NCI-H2171 treated with DMSO at 0.1 percent for 48 hours (cell line): ENCODE data around the gene LMAN1.

Source experiments
- DNase-seq: peaks from one replicate; lab custom pipeline; 2025; lab: John Stamatoyannopoulos, UW

LMAN1 gene

DNA sequence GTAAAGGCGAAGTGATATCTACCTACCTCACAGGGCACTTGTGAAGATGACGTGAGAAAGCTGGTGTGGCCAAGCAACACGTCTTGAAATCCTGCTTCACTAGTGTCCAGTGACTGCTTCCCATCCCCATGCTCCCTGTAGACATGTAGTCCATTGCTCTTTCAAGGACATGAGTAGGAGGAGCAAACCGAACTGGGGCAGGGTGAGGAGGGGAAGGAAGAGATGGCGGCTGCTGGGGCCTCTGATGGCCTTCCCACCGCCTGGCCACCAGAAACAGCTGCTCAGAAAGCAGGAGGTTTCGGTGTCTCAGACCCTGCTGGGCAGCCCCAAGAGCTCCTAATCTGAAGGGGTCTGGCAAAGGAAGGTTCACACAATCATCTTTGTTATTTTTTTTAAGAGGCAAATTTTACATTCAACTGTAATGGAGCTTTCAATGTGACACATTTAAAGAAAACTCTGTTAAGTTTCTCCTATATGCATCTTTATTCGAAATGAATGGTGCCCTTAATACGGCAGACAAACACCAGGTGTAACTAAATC, 55.3 kb downstream of the LMAN1 start:
- no peak for DNase-seq

DNA sequence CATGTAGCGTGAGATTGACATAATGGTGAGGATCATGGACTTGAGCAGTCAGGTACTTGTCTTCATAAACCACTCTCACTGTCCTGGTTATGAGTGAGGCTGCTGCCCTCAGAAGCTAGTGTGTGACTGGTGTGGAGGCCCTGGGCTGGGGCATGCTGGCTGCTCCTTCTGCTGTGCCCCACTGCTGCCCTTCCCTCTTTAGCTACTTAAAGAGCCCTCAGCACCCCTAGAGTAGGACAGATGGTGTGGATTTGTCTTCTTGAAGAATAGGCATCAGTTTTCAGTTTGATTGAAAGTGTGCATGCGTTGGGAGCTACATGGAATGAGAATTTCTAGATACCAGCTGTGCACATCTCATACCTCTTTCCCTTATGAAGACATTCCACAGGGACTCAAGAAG, 56.1 kb downstream of the LMAN1 start:
- peak; percentile 72 for DNase-seq

DNA sequence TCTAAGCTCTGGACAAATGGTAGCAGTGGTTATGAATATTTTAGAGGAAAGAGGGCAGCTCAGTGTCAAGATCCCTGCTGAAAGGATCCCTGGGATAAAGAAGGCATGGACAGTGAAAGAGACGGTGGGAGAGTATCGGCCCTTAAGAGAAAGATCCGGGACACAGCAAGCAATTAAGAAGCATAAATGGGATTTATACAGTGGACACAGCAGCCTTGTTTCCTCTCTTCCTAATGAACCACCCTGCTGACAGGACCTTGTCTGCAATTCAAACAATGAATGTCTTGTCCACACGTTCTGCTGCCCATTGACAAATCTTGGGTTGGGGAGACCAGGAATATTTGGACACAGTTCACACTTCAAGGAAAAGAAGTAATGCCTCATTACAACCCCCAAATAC, 57.1 kb downstream of the LMAN1 start:
- DNase-seq, result no peak

DNA sequence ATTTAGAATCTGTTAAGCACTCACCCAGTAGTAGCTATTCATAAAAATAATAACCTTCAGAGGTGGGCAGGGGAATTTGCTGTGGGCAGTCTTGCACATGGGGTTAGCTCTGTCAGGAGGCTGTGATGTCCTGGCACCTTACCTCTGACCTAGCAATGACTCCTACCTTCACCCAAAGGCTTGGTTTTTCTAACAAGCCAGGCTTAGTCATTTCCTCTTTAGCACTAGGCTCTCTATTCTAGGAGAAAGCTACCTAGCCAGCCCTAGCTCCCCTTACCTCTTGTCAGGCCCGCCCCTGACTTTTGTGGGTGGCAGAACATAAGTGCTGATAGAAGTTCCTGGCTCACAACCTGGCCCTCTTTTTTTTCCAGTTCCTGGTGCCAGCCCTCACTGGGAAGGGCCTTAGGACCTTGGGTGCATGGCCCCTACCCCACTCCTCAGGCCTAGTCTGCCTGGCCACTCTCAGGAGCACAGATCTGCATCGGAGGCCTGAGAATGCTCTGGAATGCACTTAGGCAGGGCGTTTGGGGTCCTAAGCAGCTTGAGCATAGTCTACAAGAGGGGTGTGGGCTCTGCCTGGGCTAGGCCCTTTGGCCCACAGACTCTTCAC, 58.3 kb downstream of the LMAN1 start:
- DNase-seq, result no peak

DNA sequence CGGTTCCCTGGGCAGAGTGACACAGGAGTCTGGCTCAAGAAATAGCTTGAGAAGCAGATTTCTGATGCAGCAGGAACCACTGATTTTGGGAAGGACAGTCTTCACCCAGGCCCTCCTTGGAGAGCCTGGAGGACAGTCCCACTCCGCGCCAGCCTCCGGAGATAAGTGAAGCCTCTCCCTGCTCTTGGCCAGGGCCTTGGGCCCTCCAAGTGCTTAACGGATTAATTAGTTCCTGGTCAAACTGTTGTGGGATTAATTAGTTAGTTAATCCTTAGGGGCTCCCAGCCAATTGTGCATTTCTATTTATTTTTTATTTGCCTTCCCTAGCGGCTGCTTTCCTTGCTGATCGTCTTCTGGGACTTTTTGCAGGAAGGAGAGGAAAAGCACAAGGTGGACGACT, 60.2 kb downstream of the LMAN1 start:
- no peak for DNase-seq

DNA sequence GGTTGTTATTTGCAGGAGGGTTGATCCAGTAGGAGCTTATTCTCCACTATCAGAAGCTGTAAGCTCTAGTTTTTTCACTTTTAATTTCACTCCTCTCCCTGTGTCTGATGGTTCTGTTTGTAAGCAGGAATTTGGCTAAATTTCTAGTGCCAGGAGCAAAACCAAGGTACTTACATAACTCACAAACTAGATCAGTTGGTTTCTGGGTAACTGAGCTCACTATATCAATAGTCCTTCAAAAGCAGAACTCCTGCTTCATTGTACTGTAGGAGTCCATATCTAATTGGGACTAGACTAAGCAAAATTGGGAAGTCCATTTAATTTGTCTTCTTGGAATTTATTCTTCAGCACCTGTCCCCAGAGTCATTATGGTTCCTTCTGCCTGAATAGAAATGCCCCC, 65.7 kb downstream of the LMAN1 start:
- no peak for DNase-seq

DNA sequence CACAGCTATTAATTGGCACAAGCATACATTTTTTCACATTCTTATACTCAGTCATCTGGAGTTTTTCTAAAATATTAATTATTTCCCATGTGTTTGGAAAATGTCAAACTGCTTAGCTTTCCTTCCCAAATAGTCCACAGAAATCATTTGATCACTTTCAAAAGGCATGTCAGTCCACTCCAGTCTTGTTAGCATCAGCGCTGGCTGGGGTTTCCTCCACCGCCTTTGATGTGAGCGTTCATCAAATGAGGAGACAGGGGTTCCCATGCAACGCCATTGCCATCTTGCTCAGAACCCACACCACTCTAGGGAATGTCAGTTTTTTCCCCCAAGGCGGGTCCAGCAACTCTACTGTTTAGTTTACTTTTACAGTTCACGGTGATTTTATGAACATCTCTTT, 72.7 kb downstream of the LMAN1 start:
- DNase-seq, result no peak

DNA sequence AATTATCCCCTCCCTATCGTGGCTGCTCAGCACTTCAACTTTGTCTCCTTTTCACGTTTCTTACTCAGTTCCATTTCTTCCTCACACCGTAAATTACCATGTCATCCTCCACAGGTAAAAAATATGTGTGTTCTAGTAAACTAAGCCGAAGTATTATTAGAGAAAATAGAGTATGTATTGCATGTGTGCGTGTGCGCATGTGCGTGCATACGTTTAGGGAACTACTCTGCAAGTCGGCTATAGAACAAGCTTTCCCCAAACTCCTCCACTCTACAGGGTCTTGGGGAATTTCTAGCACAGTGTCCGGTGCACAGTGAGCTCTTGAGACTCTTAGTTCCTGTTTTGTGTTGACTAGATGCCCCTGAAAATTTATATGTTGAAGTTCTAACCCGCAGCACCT, 76.7 kb downstream of the LMAN1 start:
- DNase-seq, result no peak

DNA sequence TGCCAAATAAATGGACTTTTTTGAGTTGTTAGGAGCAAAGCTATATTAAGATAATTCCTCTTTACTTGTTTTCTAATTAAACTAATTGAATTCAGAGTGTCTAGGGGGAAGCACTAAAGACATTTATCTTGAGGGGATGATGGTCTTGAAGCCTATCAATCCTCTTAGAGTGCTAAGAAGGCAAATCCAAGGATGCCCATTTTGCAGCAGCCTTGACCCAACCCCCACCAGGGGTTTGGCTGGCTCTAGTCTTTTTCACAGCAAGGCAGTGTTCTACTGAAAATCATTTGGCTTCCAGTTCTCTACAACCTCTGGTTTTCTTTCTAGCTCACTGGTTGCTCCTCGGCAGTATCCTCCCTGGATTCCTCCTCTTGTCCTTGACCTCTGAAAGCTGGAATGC, 79.3 kb downstream of the LMAN1 start:
- DNase-seq, result no peak

DNA sequence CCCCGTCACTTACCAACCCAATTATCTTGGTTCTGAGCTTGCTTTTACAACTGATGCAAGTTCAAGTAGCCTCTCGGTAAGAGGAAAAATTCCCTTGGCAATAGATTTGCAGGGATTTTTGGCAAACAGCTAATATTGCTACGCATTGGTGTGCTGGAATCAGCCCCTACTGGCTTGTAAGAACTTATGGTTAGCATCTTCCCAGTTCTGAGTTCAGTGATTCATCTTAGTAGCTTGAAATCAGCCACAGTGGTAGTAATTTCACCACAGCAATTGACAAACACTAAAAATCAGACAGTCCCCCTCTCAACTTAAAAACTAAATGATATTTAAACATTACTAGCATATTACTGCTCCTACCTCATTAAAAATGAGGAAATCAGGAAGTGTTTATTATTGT, 79.9 kb downstream of the LMAN1 start:
- no peak for DNase-seq

DNA sequence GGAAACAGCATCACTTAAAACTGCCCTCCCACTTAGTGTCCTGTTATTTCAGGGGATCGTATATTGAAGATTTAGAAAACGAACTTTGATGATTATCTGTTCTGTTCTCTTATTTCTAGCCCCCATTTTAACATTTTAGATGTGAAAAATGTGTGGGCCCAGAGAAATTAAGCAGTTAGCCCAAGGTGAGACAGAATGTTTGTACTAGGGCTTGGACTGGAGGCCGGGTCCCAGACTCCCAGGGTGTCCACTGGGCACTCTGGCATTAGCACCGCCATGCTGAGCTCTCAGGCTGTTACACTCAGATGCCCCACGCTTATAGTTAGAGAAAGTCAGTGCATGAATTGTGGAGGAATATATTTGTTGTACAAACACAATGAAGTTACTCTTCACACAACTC, 80.3 kb downstream of the LMAN1 start:
- no peak for DNase-seq
